HG03060 (cell line): ENCODE results near the gene GTPBP3.

Experiments used
- ATAC-seq: cut with Tn5 transposase; IDR thresholded peaks from one replicate; pipeline ENCODE4 v1.9.1; 2021; ENCODE audit warnings: low read depth, moderate number of reproducible peaks; ENCODE audit not compliant: unreplicated experiment

The GTPBP3 gene

DNA sequence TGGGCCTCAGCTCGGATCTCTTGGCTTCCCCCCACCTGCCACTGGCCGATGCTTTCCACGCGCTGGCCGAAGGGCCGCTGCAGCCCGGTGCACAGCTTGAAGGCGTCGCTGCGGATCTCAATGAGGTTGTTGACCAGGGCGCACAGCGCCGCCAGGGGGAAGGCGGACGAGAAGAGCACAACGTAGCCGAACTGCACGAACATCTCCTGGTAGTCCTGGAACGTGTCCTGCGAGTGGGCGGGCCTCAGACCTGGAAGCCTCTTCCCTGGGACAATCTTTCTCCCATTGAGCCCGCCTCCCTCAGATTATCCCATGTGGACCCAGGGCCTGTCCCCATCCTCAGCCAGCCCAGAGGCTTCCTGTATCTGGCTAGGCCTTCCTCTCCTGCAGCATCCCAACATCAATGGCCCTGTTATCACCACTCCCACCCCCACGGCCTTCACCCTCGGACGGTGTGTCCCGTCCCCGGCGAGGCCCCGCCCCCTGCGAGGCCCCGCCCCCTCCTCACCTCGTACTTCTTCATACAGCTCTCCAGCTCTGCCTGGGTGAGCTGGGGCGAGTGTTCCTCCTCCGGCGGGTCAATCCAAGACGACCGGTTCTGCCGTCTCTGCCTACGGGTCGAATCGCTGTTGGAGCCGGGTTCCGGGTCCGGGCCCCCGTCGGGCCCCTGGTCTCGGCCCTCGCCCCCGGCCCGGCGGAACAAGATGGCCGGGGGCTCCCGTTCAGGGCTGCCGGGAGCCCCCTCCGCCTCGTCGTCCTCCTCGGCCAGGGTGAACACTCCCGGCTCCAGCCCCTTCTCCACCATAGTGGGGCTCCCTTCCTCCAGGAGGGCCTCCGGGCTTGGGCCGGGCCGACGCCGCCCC lies 9.5 kb upstream of the GTPBP3 start:
- no peak for ATAC-seq

DNA sequence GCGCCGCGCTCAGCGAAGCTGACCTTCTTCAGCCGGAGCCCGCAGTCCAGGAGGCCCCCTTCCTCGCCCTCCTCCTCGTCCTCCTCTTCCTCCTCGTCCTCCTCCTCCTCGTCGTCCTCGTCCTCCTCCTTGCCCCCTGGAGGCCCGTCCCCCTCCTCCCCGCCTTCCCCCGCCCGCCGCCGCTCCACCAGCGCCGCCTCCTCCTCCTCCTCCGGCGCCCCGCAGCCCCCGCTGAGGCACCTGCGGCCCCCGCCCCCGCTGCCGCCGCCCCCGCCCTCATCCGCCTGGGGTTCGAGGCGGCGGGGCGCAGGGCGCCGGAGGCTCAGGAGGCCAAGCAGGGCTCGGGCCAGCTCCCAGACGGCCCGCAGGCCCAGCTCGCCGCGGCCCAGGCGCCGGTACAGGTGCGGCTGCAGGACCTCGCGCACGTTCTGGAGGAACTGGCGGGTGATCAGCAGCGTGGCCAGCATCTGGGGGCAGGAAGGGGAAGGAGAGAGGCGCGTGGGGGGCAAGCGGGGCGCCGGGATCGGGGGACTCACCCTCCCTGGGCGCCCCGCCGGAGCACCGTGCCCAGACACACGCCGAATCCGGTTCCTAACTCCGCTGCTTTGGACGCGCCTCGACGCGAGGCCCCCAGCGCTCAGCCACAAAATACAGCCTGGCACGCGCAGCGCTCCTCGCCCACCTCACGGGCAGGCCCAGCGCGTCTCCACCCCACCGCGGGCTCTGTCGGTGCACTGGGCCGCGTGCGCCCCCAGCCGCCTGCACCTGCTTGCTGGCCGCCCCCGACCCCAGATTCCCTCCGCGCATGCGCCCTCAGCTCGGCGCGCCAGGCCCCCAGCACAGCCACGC lies 8.6 kb upstream of the GTPBP3 start:
- no peak for ATAC-seq

DNA sequence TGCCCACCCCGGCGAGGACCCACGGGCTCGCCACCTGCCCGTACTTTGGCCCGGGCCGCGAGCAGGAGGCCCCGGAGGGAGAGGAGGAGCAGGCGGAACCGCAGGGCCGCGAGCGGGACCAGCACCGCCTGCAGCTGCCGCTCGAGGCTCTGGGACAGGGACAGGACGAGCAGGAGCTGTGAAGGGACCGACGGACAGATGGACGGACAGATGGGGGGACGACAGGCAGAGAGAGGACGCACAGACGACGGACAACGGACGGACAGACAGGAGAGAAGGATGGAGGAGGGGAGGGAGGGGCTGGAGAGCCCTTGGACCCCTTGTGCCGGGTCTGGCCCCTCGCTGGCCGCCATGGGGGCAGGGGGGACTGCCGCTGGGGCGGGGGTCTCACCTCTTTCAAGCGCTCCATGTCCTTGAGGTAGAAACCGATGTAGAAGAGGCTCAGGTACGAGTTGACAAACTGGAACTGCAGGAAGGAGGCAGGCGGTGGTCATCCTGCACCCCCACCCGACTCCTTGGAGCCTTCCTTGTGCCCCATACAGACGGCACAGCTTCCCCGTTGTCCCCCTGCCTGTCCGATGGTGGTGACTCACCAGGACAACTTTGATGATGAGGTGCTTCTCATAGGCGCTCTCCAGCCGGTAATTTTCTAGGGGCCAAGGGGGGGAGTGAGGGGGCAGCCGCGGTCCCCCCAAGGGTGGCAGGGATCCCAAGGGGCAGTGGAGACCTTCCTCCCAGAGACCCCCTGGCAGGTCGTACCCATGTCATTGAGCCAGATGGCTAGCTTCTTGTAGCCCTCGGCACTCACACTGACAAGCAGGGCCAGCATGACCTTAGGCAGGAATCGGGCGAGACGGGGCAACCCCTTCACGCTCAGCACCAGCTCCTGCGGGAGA lies 7.7 kb upstream of the GTPBP3 start:
- no peak for ATAC-seq

DNA sequence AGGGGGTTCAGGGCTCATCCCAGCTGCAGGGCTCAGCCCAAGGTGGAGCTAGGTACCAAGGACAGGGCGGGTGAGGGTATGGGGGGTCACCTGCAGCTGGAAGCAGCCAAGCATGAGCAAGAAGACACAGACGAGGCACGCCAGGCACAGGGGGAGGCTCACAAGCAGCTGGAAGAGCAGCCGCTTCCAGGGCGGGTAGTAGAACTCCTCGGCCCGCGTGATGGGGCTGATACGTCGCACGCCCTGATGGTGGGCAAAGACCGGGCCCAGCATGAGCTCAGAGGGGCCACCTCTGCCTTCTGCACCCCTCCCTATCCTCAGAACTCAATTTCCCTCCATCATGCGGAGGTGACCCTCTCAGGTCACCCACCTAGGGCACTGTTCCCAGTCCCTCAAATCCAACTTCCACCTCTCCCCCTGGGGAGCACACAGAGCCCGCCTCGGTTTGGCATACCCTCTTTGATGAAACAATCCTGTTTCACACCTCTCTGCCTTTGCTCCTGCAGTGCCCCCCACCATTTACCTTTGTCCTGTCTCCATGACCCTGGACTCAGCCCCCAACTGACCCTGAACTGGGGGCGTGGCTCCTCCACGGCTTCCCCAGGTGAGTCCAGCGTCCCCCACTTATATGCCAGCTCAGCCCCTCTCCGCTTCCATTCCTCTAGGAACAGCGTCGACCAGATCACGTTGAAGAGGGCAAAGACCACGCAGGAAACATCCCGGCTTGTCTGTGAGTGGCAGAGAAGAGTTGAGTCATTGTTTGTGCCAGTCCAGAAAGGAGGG lies 6.9 kb upstream of the GTPBP3 start:
- ATAC-seq = no peak

DNA sequence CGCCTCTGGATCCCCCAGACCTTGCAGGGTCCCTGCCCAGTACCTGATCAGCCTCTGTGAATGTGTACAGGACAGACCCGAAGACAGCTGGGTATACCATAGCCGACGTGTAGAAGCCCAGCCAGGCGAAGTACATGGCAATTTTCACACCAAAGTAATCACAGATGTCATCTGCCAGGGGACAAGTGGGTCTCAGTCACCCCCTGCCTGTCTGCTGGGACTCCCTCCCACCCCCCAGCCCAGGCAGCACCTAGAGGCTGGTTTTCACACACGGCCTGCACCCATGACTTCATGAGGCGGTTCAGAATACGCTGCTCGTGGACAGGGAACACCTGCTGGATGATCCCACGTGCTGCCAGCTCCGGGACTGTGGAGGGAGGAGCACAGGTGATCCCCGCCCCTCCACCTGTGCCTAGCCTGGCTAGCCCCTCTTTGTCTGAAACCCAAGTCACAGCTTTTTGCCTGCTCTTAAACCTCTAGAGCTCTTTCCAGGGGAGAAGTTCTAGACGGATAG lies 6.3 kb upstream of the GTPBP3 start:
- ATAC-seq = no peak

DNA sequence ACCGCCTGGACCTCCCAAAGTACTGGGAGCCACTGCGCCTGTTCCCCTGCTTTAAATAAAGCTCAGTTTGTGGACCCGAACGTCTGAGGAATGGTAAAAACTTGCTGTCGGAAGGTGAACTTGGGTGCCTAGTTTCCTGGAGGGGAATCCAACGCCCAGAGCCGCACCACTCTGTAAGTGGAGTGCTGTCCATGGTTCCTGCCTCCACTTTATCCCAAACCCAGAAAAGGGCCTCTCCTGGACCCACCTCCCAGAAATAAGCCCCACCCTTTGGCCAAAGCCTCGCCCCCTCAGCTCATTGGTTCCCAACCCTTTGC lies 5.0 kb upstream of the GTPBP3 start:
- ATAC-seq = no peak

DNA sequence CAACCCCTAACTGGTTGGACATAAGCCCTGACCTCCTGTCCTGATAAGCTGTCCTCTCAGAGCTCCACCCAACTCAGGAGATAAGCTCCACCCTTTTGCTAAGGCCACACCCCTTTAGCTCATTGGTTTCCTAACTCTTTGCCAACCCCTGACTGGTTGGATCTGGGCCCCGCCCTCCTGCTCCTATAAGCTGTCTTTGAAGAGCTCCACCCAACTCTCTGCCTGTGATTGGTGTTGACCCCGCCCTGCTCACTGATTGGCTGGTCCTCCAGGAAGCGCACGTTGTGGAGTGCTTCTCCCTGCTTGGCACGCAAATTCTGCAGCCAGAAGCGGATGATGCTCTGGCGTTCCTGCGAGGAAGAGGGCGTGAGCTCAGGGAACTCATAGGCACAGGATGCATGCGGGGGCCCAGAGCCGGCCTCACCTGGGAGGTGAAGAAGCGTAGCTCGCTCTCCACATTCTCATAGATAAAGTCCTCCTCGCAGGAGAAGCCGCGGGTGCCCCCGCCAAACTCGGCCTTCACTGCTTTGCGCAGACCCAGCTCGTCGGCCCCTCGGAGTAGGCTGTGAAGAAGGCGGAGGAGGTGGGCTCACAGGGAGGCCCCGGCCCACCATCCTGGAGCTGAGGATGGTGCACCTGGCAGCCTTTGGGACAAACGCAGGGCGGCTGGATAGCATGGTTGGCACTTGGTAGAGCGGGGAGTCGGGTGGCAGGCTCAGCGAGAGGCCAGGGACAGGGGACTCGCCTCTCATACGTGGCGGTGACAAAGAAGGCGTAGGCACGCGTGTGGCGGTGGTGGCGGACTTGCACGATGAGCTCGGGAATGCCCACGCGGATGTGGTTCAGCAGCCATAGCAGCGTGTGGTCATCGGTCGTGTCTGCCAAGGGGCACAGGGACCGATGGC lies 4.4 kb upstream of the GTPBP3 start:
- no peak for ATAC-seq

DNA sequence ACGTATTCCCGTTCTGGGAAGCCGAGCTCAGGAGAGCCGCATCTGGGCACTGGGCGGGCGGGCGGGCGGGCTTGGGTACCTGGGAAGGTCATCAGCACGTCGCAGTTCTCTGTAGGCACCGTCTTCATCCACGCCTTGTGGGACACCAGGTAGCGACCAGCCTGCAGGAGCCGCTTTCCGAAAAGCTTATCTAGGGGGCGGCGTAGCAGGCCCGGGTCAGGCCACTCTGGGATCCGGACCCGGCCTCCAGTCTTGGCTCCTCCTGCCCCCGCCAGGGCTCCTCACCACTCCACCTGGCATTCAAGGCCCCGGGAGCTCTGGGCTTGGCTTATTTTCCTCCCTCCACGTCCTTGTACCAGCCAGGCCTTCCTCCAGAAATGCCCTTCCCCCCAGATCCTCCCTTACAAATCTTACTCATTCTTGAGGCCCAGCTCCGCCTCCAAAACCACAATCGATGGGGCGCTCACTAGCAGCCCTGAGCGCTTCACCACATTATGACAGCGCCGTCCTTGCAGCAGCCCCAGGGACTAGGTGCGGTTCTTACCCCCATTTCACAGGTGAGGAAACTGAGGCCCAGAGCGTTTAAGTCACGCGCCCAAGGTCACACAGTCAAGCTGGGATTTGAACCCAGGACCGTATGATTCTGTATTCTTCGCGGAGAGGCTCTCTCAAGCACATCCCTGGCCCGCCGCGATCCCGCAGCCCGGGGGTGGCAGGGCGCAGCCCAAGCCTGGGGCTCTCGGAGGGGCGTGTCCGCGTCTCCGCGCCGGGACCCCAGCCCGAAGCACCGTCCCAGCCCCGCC lies 3.5 kb upstream of the GTPBP3 start:
- ATAC-seq = no peak

DNA sequence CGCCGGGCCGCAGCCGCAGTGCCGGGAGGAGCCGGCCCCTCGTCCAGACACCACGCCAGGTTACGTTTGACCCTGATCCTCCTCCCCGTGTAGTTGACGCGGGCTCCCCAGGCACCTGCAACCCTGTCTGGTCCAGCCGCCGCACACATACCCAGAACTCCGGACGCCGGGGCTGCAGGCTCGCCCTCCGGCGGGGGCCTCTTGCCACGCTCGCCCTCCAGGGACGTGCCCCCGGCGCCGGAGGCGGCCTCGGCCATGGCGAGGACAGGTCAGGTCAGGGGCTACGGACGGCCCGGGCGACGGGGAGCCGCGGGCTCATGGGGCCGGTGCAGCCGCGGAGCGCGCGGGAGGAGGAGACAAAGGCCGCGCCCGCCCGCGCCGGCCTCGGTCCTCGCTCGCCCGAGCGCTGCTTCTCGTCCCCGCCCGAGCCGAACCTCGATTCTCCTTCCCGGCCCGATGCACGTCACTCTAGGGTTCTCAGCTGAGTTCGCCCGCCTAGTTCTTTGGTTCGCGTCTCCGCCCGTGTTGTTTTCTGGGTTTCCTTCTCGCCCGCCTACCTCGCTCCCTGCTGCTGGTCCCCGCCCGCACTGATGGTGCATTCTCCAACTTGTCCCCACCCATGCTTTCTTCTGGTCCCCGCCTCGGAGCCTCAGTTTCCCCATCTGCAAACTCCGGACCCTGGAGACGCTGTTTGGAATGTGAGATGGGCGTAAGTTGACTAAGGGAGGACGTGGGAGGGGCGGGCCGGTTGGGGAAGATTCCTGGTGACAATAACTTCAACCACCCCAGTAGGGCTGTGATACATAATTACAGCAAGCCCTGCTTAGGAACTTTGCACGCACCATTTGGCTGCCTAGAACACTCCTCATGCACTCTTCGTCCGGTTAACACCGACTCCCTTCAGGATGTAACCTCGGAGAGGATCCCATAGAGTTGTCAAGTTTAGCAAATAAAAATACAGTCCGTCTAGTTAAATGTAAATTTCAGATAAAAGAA lies 2.6 kb upstream of the GTPBP3 start, which contains the start of gene ANO8:
TSS of gene ANO8 (minus strand) at position 442 of the 996 bp plus-strand sequence. CDS start at position 257, 185 bp downstream.
- no peak for ATAC-seq

DNA sequence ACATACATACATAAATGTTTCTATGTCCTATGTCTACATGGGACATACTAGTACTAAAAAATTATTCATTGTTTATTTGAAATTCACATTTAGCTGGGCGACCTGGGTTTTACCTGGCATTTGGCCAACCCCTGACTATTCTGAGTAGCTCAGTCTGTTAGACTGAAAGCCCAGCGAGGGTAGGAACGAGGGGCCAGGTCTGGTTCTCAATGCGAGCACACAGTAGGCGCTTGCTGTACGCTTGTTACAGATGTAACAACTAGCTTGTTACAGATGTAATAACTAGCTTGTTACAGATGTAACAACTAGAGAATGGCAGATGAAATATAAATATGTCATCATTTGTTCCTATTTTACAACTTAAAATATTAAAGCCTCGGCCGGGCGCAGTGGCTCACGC lies 1.8 kb upstream of the GTPBP3 start:
- no peak for ATAC-seq

DNA sequence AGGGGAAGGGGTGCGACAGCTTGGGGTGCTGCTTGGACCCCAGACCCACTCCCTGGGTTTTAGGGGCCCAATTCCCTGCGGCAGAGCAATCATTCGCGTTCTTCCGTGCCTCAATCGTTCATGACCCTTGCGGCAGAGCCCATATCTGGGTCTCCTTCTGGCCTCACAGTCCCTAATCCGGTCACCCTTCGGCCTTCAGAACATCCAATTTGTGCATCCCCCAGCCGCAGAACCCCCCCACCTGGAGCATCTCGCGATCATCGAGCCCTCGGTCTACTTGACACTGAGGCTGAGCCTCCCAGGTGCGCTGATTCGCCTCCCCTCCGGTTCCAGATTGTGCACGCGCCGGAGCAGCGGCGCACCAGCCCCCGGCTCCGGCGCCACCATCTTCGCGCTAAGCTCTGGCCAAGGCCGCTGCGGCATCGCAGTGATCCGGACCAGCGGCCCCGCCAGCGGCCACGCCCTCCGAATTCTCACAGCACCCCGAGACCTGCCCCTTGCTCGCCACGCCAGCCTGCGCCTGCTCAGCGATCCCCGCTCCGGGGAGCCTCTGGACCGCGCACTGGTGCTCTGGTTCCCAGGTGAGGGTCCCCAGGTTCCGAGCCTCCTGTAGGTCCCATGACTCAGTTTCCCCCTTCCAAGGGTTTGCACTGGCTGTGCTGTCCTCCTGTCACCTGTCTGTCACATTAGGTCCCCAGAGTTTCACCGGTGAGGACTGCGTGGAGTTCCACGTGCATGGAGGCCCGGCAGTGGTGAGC lies 501 bp downstream of the GTPBP3 start:
- no peak for ATAC-seq

DNA sequence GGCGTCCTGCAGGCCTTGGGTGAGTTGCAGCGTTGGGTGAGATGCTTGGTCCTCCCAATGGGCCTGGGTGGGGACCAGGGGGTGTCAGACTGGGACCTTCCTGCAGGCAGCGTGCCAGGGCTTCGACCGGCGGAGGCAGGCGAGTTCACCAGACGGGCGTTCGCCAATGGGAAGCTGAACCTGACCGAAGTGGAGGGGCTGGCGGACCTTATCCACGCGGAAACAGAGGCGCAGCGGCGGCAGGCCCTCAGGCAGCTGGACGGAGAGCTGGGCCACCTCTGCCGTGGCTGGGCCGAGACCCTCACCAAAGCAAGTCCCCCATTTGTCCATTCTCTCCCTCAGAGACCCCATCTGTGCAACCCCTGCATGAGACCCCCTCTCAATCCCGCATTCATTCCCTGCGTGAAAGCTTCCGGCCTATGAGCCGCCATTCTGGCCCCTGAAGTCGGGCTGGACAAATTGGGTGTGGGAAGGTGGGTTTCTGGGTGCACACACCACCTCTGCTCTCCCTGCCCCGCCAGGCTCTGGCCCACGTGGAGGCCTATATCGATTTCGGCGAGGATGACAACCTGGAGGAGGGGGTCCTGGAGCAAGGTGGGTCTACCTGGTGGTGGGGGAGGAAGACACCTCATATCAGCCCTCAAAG lies 1.2 kb downstream of the GTPBP3 start:
- ATAC-seq = no peak

DNA sequence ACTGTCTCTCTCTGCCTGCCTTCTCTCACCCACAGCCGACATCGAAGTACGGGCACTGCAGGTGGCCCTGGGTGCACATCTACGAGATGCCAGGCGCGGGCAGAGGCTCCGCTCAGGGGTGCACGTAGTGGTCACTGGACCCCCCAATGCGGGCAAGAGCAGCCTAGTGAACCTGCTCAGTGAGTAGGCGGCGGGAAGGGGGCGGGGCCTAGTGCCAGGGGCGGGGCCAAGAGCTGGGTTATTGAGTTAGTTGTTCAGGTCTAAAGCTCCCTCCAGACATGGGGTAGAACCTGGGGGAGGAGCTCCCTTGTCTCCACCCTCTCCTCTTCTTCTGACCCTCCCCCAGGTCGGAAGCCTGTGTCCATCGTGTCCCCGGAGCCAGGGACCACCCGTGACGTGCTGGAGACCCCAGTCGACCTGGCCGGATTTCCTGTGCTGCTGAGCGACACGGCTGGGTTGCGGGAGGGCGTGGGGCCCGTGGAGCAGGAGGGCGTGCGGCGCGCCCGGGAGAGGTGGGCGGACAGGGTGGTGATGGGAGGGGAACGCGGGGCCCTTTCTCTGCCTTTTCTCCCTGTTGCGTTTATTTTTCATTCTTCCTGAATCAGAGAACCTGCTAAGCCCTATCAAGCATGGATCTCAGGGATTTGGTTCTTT lies 1.9 kb downstream of the GTPBP3 start:
- ATAC-seq = no peak

DNA sequence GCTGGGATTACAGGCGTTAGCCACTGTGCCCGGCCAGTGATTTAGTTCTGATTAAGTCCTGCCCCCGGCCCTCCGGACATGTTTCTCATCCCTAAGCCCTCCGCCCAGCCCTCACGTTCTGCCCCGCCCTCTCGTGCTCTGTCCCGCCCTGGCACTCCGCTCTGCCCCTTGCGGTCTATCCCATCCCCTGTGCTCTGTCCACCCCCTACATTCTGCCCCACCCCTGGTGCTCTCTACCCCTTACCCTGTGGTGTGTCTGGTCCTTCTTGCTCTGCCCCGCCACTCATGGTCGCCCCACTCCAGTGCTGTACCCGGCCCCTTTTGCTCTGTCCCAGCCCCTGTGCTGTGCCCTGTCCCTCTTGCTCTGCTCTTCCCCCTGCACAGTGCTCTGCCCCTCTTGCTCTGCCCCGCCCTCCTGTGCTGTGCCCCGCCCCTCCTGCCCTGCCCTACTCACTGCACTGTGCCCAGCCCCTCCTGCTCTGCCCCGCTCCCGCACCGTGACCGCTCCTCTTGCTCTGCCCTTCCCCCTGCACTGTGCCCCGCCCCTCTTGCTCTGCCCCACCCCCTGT lies 3.0 kb downstream of the GTPBP3 start:
- ATAC-seq = no peak

DNA sequence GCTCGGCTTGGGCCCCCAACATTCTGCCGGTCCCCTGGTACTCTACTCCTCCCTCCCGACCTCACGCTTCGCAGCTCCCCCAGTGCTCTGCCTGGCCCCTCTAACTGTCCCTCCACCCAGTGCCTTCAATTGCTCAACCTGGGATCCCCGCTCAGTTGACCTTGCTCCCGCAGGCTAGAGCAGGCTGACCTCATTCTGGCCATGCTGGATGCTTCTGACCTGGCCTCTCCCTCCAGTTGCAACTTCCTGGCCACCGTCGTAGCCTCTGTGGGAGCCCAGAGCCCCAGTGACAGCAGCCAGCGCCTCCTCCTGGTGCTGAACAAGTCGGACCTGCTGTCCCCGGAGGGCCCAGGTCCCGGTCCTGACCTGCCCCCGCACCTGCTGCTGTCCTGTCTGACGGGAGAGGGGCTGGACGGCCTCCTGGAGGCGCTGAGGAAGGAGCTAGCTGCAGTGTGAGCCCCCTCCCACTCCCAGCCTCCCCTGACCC lies 3.6 kb downstream of the GTPBP3 start:
- ATAC-seq = no peak
